ENCODE measurements around the gene APOBEC2.

APOBEC2 gene

DNA sequence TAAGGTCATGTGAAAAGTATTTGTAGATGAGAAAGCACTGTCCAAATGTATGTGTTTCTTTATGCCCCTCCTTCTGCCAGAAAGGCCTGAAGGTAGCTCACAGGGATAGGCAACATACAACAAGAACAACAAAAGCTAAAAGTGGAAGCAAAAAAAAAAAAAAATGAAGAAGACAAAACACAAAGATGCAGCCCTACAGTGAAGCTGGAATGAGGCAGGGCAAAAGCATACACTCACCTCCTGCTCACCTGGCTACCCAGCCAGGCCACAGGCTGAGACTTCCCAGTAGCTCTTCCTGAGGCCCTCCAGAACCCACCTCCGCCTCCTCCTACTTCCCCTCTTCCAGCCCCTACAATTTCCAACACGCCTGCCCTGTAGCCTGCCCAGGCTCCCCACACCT is 16.4 kb upstream of the APOBEC2 start:
- H3K4me3 ChIP-seq (ENCODE audit: low read depth, low read length) = no peak overlapping the region
- no peak for DNase-seq (ENCODE audit: low read depth)

DNA sequence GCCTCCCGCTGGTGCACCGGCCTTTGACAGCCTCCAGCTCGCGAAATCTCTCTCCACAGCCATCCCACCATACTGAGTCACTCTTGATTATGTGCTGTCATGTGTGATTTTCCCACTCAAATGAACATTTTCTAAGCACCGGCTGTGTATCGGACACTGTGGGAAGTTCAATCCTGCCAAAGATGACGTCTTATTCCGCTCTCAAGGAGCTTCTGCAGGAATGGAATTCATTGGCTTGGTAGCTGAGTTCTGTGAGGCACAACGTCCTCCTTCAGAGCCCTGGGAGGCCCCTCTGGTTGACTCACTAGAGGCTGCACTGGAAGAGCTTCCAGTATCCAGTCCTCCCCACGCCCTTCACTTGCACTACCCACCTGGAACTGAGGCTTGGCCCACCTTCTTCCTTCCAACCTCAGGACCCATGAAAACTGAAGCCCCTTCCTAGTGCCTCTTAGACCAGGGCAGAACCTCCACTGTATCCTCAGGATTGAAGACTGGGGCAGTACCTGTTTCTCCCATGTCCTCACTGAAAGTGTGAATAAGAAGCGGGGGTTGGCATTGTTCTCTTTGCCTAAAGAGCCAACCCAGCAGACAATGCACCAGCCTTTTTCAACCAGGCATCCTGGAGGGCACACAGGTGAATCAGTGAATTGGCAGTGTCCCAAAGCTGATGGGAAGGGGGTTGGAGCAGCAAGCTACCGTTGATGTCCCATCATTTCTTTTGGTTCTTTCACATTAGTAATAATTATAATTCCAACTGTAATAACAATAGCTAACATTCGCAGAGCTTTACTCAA is 15.7 kb upstream of the APOBEC2 start:
- no peak for DNase-seq (ENCODE audit: low read depth)
- no peak overlapping the region for H3K4me3 ChIP-seq (ENCODE audit: low read depth, low read length)

DNA sequence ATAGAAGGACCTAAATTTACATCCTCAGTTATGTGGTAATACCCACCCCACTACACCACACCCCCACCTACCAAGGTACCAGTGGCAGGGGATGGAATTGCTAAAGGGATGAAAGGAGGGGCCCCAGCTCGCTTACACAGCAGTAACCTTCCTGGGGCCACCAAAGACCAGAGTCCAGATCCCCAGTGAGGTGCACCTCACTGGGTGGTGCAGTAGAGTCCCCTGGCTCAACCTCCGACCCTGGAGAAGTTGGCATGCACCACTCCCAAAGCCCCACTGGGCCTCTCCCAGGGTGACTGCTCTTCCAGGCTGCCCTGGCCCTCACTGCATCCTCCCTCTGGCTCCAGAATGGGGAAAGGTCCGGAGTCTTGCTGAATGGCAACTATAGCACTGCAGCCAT is 14.8 kb upstream of the APOBEC2 start:
- H3K4me3 ChIP-seq (ENCODE audit: low read depth, low read length) = no peak overlapping the region
- DNase-seq (ENCODE audit: low read depth) = no peak

DNA sequence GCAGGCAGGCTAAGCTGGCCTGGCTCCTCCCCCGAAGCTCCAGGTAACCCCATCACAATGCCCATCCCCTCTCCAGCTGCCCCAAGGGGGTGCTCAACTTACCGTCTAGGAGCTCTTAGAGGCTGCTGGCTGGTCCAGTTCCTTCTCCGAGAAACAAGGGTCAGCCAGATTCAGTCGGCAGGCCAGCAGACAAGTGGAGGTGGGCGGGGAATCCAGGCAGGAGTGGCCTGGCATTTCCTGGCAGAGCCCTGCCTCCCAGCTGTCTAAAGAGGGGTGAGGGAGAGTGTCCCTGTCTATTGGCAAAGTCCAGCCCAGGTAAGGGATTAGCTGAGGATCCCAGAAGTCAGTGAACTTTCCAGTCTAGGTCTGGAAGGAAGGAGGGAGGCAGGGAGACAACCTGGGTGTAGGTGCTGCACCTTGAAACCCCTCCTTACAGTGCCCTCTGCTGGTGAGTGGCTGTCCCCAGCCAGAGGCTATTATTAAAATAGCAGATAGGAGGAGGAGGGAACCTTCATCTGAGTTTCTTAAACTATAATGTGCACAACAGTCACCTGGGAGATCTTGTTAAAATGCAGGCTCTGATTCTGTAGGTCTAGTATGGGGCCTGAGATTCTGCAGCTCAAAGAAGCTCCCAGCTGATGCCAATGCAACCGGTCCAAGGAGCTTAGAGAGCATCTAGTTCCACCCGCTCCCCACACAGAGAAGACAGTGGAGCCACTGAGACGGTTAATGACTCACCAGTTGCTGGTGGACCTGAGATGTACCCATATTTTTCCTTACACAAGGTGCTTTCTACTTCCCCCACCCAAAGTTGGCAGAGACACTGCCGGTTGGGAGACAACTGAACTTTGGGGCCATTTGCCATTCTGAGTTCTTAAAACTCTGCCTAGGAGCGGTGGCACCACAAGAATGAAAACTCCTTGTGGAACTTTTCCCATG is 13.7 kb upstream of the APOBEC2 start, which contains the start of gene UNC5CL:
TSS of gene UNC5CL (minus strand) at position 162 of the 939 bp plus-strand sequence. CDS start 4,147 bp downstream, outside the sequence.
- no peak within 1 kb of the TSS for H3K4me3 ChIP-seq (ENCODE audit: low read depth, low read length)
- no peak for DNase-seq (ENCODE audit: low read depth)

DNA sequence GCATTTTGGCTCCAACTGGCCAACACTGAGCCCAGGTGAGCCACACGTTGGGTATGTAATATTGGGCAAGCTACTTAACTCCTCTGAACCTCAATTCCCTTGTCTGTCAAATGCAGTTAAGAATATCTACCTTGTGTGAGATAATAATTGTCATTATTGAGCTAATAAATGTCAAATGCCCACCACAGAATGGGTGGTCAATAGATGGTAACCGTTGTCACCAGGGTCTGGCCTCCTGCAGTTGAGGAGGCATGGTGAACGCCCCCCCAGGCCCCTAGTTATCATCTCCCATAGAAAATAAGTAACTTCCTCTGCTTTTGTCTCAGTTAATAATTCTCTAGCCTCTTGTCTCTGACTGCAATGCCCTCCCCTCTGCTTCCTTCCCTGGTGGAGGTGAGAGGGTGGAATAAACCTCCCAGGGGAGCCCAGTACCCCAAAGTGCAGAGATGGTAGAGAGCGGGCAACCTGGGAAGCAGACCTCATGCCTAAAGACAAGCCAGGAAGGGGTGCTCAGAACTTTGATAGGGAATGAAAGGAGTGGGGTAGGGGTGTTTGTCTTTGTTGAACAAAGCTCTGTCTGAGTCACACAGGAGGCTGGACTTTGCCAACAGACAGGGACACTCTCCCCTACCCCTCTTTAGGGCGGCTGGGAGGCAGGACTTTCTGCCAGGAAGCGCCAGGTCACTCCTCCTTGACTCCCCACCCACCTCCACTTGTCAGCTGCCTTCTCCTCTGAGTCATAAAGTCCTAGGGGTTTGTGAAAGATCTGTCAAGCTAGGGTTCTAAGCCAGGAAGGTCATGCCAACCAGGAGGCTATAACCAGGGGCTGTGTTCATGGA is 12.7 kb upstream of the APOBEC2 start:
- H3K4me3 ChIP-seq (ENCODE audit: low read depth, low read length) = no peak overlapping the region
- DNase-seq (ENCODE audit: low read depth) = no peak

DNA sequence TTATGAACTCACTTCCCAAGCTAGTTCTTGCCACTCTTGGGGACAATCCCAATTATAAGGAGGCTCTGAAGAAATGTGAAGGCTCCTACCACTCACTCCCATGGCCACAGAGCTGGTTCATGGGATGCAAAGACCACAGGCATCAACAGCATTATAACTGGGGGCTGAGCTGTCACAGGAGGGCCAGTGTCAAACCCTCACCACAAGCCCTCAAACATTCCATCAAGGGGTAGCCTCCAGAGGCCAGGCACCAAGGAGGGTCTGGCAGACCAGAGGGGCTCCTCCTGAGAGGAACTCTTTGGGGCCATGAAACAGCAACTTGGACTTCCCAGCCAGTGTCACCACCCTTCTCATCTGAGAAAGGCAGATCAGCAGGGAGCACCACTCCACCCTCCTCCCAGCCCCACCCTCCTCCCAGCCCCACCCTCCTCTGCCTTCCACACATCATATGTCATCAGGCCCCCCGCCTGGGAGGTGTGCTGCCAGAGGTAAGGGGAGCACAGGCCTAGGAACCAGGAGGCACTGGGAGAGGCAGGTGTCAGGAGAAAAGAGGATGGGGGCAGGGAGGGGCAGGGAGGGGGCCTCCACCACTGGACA is 12.0 kb upstream of the APOBEC2 start:
- H3K4me3 ChIP-seq (ENCODE audit: low read depth, low read length) = no peak overlapping the region

DNA sequence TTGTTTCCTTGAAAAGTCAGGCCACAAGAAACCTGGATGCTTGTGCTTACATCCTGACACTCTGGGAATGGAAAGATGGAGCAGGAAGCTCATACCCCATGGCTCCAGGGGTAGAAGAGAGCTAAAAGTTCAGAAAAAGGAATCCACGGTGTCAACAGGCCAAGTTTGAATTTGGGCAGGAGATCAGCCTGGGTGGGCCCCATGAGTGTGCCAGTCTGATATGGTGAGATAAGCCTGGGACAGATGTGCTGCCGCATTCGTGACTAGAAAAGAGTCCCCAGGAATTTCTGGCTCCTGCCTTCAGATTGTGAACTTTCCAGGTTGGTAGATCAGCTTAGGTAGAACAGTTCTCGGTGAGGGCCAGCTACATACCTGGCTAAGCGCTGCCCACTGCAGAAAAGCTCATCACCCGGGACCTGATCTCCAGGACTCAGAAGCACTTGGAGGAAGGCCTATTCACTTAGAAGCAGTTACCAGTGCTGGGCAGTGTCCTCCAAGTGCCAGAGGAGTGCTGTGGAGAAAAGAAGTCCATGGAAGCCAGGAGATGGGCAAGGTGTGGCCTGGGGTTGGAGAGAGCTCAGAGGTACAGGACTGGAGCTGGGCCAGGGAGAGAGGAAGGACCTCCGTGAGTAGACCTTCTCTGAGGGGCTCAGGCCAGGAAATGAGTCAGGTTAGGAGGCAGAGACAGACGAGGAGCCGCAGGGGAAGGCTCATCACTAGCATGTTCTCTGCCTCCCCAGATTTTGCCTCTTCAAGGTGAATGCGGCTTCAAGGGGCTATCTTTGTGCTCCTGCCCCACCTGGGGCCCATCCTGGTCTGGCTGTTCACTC is 10.6 kb upstream of the APOBEC2 start, which contains the start of gene TSPO2:
TSS of gene TSPO2 (plus strand) at position 242 of the 830 bp plus-strand sequence. CDS start at position 761, 519 bp downstream.
- H3K4me3 ChIP-seq (ENCODE audit: low read depth, low read length) = no peak within 1 kb of the TSS
- no peak for DNase-seq (ENCODE audit: low read depth)

More for the DNA sequence above, 12.0 kb upstream of the APOBEC2 start:
- DNase-seq (ENCODE audit: low read depth) = no peak

DNA sequence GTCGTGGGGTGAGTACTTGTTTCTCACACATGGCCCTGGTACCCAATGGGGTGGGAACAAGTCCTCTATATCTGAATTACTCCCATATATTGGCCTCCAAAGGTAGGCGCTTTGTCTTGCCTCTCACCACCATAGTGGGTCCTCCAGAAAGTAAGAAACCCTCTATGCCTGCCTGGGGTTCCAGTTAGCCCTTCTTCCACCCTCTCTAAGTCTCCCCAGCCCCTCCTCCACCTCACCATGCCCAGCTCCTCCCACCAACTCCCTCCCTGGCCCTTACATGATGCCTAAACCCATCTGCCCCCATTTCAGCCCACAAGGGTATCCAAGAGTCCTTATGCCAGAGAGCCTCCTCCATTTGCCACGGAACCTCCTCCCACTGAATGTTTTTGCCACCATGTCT is 9.9 kb upstream of the APOBEC2 start:
- no peak overlapping the region for H3K4me3 ChIP-seq (ENCODE audit: low read depth, low read length)
- no peak for DNase-seq (ENCODE audit: low read depth)

DNA sequence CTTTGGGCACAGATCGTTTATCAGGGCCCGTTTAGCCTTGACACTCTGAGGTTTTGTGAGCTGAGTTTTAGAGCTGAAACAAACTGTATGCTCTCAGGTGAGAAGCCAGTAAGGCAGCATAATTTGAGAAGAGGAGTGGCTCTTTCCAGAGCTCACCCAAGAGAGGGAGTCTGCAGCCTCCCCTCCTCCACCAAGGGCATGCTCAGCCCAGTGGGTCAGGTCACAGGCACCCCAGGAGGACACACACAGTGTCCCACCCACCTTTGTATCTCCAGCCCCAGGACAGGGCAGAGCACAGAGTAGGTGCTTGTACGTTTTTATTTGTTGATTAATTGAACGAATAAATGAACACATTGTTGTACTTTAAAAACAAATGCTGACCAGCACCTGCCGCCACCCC is 7.3 kb upstream of the APOBEC2 start:
- DNase-seq (ENCODE audit: low read depth) = no peak
- no peak overlapping the region for H3K4me3 ChIP-seq (ENCODE audit: low read depth, low read length)

DNA sequence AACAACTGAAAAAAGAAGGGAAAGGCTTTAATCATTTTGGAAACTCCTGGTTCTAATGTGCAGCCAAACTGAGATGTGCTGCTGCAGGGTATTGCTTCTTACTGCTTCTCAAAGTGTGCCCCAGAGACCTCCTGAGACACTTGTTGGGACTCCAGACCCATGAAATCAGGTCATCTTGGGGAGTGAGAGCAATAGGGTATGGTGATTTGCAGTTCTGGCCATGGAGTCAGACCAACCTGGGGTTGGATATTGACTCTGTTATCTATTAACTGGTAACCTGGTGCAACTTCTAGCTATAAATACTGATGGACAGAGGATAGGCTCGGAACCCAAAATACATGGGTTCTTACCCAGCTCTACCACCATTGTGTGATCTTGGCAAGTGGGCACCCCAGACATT is 6.9 kb upstream of the APOBEC2 start:
- no peak for DNase-seq (ENCODE audit: low read depth)
- no peak overlapping the region for H3K4me3 ChIP-seq (ENCODE audit: low read depth, low read length)

DNA sequence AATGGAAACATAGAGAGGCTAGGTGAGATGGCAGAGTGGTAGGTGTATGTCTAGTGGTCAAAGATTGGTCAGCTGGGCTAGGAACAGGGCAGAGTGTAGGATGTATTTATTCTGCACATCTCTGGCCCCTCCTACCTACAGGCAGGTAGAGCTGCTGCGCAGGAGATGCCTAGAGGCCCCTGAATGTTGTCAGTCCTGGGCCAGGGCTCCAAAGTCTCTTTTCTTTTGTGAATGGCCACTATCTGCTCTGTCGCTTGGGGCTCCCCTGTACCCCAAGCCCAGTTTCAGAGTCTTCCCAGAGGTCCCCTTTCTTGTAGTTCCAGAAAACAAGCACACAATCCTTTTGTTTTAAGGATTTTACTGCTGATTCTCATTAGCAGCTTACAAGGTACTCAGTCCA is 5.7 kb upstream of the APOBEC2 start:
- no peak overlapping the region for H3K4me3 ChIP-seq (ENCODE audit: low read depth, low read length)
- DNase-seq (ENCODE audit: low read depth) = no peak

DNA sequence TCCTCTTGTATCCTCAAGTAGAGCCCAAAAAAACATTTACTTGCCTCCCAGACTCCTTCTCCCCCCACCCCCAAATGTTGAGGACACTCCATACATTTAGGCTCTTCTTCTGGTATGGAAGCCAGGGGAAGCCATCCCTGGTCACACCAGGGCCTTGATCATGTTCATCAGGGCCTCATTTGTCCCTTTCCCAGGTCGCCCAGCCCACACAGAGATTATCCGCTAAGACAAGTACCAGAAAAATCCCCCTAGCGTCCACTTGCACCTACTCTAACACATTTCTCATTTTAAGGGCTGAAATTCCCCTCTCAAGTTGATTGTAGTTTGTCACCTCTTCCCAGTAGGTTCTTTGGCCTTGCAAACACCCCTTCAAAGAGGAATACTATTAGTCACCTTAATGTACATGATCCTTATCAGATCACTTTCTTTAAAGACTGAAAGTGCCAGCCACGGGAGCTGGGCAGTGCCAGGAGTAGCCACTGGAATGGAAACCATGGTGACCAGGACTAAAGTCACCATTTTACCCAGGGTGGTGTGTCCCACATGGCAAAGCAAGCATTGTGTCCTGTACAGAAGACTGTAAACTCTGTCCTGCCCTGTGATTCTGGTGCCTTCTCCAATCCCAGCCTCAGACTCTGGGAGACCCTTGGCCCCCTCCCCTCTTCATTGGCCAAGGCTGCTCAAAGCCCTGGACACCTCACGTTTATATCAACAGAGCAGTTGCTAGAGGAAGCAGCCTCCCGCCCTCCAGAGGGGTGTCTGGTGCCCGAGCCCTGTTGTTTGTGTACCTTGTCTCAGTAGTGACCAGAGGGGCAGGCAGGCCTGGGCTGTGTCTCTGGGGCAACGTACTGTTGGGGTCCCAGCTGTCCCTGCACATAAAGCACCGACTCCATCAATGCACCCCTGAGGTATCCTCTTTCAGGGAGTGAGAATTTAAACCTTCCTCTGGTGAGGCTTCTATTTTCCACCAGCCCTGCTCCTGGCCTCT is 5.0 kb upstream of the APOBEC2 start:
- DNase-seq (ENCODE audit: low read depth) = no peak
- no peak overlapping the region for H3K4me3 ChIP-seq (ENCODE audit: low read depth, low read length)

DNA sequence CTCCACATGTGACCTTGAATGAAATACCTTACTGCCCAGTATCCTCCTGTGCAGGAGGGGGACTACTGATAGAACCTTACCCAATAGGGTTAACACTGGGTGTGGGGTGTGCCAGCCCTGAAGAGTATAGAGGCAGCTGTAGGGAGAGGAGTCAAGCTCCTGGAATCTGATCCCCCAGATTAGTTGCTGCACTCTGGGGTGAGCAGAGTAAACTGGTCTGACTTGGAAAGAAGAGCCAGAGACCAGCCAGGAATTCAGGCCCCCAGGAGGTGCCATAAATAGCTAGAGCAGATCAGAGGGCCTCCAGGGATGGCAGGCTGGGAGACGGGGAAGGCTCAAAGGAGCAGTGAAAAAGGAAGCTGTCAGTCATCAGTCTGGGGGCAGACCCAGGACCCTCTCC is 3.5 kb upstream of the APOBEC2 start:
- H3K4me3 ChIP-seq (ENCODE audit: low read depth, low read length) = no peak overlapping the region
- no peak for DNase-seq (ENCODE audit: low read depth)

DNA sequence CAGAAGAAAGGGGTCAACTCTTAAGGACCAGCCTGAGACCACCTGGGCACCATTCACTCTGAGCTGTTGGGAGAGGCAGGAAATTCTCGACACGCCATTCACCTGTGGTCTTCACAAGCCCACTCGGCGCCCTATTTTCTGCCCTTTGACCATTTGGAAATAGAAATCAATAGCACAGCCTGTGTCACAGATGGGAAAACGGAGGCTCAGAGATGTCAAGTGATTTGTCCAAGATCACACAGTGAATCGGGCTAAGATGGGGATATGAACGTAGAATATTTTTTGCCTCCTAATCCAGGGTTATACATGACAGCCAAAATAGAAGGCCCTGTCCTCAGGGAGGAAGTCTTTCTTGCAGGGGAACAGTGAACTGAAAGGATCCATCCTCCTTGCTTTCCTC is 3.0 kb upstream of the APOBEC2 start:
- DNase-seq (ENCODE audit: low read depth) = no peak
- H3K4me3 ChIP-seq (ENCODE audit: low read depth, low read length) = no peak overlapping the region

DNA sequence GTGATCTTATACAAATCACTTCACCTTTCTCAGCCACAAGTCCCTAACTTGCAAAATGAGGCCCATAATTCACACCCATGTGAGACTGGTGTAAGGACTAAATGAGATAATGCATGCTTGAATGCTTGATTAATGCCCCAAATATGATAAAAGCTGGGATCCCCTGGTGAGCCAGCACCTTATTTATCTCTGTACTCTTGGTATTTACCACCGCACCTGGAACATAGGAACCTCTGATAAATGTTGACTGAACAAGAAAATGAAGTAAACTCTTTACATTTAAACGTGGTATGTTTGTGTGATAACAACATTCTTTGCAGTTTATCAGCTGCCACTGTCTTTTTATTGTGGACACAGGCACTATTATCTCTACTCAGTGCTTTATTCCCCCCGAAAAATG is 2.5 kb upstream of the APOBEC2 start:
- no peak for DNase-seq (ENCODE audit: low read depth)
- no peak overlapping the region for H3K4me3 ChIP-seq (ENCODE audit: low read depth, low read length)

DNA sequence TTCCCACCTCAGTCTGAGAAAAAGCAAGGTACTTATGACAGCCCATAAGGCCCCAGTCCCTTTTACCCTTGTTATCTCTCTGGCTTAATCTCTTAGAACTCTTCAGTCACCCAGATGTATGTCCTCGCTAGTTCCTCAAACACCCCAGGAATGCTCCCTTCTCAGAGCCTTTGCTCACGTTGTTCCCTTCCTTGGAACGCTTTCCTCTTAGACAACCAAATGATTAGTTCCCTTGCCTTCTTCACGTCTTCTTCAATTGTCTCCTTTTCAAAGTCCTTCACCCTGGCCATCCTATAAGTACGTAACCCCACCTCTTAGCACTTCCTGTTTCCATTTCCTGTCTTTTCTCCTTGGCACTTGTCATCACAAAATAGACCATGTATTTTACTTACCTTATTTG is 1.1 kb upstream of the APOBEC2 start:
- H3K4me3 ChIP-seq (ENCODE audit: low read depth, low read length) = no peak overlapping the region
- no peak for DNase-seq (ENCODE audit: low read depth)

DNA sequence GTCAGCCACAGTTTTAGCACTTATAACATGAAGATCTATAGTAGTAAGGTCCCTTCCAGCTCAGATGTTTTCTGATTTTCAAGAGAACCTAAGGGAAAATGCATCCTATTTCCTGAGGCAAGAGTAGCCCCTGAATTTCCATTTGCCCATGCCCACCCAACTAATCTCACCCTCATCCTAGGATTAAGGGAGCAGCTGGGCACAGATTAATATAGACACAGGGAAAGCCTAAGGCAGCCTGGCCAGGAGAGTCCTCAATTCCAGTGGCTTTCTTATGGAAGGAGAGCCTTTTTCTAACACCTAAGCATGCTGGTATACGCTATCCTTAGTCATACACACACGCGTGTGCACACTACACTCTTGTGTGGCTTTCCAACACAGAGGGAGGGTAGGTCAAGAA is 1.5 kb downstream of the APOBEC2 start:
- H3K4me3 ChIP-seq (ENCODE audit: low read depth, low read length) = no peak overlapping the region
- DNase-seq (ENCODE audit: low read depth) = no peak
